Stimulated activated CD8-positive, alpha-beta memory T cell treated with anti-CD3 and anti-CD28 coated beads, Interleukin-7, amount 100 ng/mL, for 24 hours (primary cell): ENCODE measurements around the gene MYMX.
"Not testable (repeated sequence)": the region's sequence is repeated elsewhere in the genome, so short reads cannot be mapped to it uniquely, and the experiment has no call there.

Experiments used
- DNase-seq: peaks from one replicate; pipeline ENCODE4 v3.0.0-alpha.2; 2020; ENCODE audit warnings: low read depth

Gene MYMX

GRCh38 chr6:44186635-44187025, 30.1 kb upstream of the MYMX start:
- DNase-seq: no peak

- DNase-seq: no peak
These were observed 27.9 kb upstream of the MYMX start for GRCh38 chr6:44188819-44189218.

GRCh38 chr6:44189257-44189656, 27.5 kb upstream of the MYMX start:
- DNase-seq: no peak

GRCh38 chr6:44190715-44191114, 26.0 kb upstream of the MYMX start:
- DNase-seq: no peak

- DNase-seq: no peak
These were observed 24.2 kb upstream of the MYMX start for GRCh38 chr6:44192428-44193041.

- DNase-seq: no peak
These were observed 23.3 kb upstream of the MYMX start for GRCh38 chr6:44193307-44193910.

- no peak for DNase-seq
These were observed 22.4 kb upstream of the MYMX start for GRCh38 chr6:44194326-44194725.

GRCh38 chr6:44196351-44196750, 20.4 kb upstream of the MYMX start:
- not testable (repeated sequence) for DNase-seq

- DNase-seq: no peak
These were observed 18.0 kb upstream of the MYMX start for GRCh38 chr6:44198684-44199083.

- DNase-seq: no peak
These were observed 16.8 kb upstream of the MYMX start for GRCh38 chr6:44199883-44200282.

- DNase-seq: no peak
These were observed 15.5 kb upstream of the MYMX start for GRCh38 chr6:44201200-44201599.

GRCh38 chr6:44201638-44202303, 15.0 kb upstream of the MYMX start:
- no peak for DNase-seq

- no peak for DNase-seq
These were observed 14.3 kb upstream of the MYMX start for GRCh38 chr6:44202332-44202971.

- DNase-seq: no peak
These were observed 13.6 kb upstream of the MYMX start for GRCh38 chr6:44202972-44203750.

- no peak for DNase-seq
These were observed 12.8 kb upstream of the MYMX start for GRCh38 chr6:44203955-44204354.

- DNase-seq: no peak
These were observed 8.8 kb upstream of the MYMX start for GRCh38 chr6:44207966-44208365.

GRCh38 chr6:44211284-44211683, 5.4 kb upstream of the MYMX start:
- no peak for DNase-seq

GRCh38 chr6:44214307-44214706, 2.4 kb upstream of the MYMX start:
- DNase-seq: no peak

- DNase-seq: no peak
These were observed 812 bp downstream of the MYMX start for GRCh38 chr6:44217332-44218143.

GRCh38 chr6:44219053-44219814, 2.5 kb downstream of the MYMX start:
- no peak for DNase-seq
